ENCODE data around the gene MAFB.

MAFB gene

GRCh38 chr20:40683221-40683893 is 5.7 kb downstream of the MAFB start:
- TF ChIP-seq CTCF (conservative IDR thresholded peaks at IDR 0.05; ENCODE audit: control insufficient read depth, insufficient read depth, low read depth, low read length) = no peak
- no peak overlapping the region for H3K4me3 ChIP-seq (ENCODE audit: control insufficient read depth, low read depth, low read length)
- no peak for DNase-seq (ENCODE audit: low read depth)

DNA sequence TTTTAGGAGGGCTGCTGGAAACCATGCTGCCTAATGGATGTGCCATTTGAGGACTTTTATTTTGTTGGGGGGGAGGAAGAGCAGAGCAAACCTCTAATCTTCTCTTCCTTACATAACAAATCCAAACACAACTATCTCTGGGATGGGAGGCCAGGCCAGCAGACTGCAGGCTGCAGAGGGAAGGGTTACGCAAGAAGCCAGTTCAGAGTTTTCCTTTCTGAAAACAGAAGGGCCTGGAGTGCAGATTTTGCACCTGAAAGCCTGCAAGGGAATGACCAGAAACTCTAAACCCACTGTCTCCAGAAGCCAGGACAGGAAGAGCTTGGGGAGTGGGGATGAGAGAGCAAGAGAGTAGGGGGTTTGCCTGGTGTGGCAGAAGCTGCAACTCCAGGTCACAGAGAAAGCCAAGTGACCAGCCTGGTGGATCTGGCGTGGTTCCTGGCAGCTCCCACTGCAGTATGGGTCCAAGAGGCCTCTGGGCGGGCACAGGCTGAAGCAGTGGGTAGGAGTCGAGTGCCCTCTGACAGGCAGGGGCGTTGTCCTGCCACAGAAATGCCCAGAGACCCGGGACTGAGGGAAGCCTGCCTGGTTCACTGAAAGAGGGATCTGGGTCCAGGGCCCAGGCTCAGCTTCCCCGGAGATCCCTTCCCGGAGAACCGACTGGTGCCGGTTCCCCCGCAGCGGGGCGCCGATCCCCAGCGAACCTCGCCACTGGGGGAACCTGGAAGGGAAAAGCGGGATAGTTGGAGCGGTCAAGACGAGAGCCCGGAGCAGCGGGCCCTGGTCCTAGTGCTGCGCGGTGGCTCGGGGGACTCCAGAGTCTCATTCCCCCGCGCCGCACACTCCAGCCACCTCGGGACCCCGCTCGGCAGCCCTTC is 6.7 kb downstream of the MAFB start:
- no peak for DNase-seq (ENCODE audit: low read depth)
- H3K4me3 ChIP-seq (ENCODE audit: control insufficient read depth, low read depth, low read length) = no peak overlapping the region
- no peak for TF ChIP-seq CTCF (conservative IDR thresholded peaks at IDR 0.05; ENCODE audit: control insufficient read depth, insufficient read depth, low read depth, low read length)

- no peak for DNase-seq (ENCODE audit: low read depth)
- no peak for TF ChIP-seq CTCF (conservative IDR thresholded peaks at IDR 0.05; ENCODE audit: control insufficient read depth, insufficient read depth, low read depth, low read length)
- H3K4me3 ChIP-seq (ENCODE audit: control insufficient read depth, low read depth, low read length) = no peak overlapping the region
Measured at GRCh38 chr20:40681684-40682083, 7.4 kb downstream of the MAFB start.

DNA sequence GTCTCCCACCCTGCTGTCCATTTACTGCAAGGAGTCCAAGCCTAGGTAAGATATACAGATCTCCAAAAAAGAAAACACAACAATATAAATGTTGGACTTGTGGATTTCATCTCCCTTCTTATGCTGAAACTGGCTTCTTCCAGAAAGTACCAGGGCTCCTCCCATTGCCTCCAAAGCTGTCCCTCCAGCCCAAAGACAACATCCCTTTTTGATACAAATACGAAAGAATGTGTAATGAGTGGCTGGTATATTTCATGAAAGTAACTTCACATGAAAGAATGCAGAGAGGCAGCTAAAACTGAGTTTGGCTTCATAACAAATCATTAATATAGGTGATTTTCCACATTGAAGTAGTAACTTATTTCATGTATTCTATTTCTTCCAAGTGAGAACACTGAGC is 7.9 kb downstream of the MAFB start:
- no peak for DNase-seq (ENCODE audit: low read depth)
- H3K4me3 ChIP-seq (ENCODE audit: control insufficient read depth, low read depth, low read length) = no peak overlapping the region
- no peak for TF ChIP-seq CTCF (conservative IDR thresholded peaks at IDR 0.05; ENCODE audit: control insufficient read depth, insufficient read depth, low read depth, low read length)

DNA sequence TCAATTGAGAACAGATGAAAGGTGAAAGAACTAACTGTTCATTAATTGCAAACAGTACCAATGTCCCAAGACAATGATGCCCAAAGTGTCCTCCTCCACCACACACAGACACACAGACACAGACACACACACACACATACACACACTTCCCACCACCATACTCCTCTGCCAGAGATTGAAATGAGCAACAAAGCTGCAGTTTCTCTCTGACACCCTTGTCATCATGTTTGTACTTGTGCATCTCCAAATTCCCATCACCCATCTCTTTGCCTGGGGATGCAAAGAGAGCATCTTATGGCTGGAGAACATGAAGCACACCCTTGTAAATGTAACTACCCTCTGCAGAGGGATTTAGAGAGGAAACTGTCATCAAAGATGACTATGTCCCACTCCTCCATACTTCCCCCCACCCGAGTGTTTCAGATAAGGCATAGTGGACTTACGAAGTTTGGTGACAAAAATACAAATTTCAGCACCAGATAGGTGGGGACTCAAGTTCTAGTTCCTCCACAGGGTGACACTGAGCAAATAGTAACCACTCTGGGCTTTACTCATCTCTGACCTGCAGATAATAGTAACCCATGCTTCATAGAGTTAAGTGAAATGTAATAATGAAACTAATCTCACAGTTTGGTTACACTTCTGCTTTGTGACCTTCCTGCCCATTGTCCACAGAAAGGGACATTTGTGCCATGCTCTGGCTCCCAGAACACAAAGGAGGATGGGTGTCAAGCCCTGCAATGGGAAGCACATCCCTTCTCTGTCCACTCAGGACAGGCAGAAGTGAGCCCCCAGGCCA is 8.7 kb downstream of the MAFB start:
- TF ChIP-seq CTCF (conservative IDR thresholded peaks at IDR 0.05; ENCODE audit: control insufficient read depth, insufficient read depth, low read depth, low read length) = no peak
- DNase-seq (ENCODE audit: low read depth) = no peak
- H3K4me3 ChIP-seq (ENCODE audit: control insufficient read depth, low read depth, low read length) = no peak overlapping the region

GRCh38 chr20:40679184-40679583 is 9.9 kb downstream of the MAFB start:
- TF ChIP-seq CTCF (conservative IDR thresholded peaks at IDR 0.05; ENCODE audit: control insufficient read depth, insufficient read depth, low read depth, low read length) = no peak
- DNase-seq (ENCODE audit: low read depth) = no peak
- no peak overlapping the region for H3K4me3 ChIP-seq (ENCODE audit: control insufficient read depth, low read depth, low read length)
